Measurements from ENCODE around the gene DIDO1. TPM values are rescaled to one million over a fixed set of nuclear protein-coding genes. Genes with fewer than 3 reads are reported as not detected.
"Not testable (repeated sequence)": the region's sequence is repeated elsewhere in the genome, so short reads cannot be mapped to it uniquely, and the experiment has no call there.

The DIDO1 gene
- total RNA-seq, 4 donors from 2014 or later, result 54.2 to 105 (median 70.7) TPM

DNA sequence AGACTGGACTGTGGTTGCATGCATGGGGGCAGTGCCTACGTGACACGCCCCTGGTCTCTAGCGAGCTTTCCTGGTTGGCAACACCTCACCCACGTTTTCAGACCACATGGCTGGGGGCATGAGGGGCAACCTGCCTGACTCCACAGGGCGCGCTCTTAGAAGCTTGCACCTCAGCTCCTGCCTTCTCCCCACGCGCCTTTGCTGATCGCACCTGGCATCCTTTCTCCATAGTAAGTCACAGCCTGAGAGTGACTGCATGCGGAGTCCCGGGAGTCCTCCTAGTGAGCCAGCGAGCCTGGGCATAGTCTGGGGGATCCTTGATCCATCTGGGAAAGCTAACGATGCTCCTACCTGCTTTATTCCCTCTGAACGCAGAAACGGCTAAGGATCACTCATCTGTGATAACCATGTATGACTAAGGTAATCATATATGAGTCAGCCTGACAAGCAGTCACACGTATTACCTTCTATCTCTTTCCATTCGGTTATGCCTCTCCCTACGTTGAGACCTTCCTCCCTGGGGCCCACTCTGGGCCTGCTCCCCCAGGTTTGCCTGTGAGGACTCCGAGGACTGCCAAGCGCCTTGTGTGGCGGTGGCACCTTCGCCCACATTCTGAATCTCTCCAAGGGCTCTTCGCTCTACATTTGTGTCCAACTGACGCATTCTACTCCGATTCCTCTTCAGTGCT lies 69.2 kb downstream of the DIDO1 start:
- WGBS, 2 donors, result 63% methylated on average over 25 of the region's 25 CpGs
- H3K4me3 ChIP-seq (ENCODE audit: low read depth, poor library complexity, severe bottlenecking), result no peak overlapping the region
- intact Hi-C loops (cut with DNase I; ENCODE audit: low total_unique reads), result no loop called here
- TF ChIP-seq, protein P1, sequence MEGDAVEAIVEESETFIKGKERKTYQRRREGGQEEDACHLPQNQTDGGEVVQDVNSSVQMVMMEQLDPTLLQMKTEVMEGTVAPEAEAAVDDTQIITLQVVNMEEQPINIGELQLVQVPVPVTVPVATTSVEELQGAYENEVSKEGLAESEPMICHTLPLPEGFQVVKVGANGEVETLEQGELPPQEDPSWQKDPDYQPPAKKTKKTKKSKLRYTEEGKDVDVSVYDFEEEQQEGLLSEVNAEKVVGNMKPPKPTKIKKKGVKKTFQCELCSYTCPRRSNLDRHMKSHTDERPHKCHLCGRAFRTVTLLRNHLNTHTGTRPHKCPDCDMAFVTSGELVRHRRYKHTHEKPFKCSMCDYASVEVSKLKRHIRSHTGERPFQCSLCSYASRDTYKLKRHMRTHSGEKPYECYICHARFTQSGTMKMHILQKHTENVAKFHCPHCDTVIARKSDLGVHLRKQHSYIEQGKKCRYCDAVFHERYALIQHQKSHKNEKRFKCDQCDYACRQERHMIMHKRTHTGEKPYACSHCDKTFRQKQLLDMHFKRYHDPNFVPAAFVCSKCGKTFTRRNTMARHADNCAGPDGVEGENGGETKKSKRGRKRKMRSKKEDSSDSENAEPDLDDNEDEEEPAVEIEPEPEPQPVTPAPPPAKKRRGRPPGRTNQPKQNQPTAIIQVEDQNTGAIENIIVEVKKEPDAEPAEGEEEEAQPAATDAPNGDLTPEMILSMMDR (IDR thresholded peaks at IDR 0.05), result no peak
- TF ChIP-seq POLR2A (IDR thresholded peaks at IDR 0.05), result no peak
- DNase-seq (ENCODE audit: low spot score in 2 of 2), result no peak

DNA sequence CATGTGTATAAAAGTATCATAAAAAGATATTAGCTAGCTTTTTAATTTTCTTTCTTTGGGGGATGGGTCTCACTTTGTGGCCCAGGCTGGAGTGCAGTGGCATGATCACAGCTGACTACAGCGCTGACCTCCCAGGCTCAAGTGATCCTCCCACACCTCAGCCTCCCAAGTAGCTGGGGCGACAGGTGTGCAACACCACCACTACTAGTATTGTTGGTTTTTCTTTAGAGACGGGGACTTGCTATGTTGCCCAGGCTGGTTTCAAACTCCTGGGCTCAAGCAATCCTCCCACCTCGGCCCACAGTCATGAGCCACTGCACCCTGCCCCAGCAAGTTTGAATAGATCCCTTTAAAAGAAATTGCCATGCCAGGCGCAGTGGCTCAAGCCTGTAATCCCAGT lies 71.2 kb downstream of the DIDO1 start:
- TF ChIP-seq, protein P1 (IDR thresholded peaks at IDR 0.05), result no peak
- no peak for TF ChIP-seq POLR2A (IDR thresholded peaks at IDR 0.05)
- 97 to 99% methylated on average over 5 of the region's 5 CpGs for WGBS, 2 donors
- H3K4me3 ChIP-seq (ENCODE audit: low read depth, poor library complexity, severe bottlenecking), result no peak overlapping the region
- intact Hi-C loops (cut with DNase I; ENCODE audit: low total_unique reads), result no loop called here
- DNase-seq (ENCODE audit: low spot score in 2 of 2), result no peak

DNA sequence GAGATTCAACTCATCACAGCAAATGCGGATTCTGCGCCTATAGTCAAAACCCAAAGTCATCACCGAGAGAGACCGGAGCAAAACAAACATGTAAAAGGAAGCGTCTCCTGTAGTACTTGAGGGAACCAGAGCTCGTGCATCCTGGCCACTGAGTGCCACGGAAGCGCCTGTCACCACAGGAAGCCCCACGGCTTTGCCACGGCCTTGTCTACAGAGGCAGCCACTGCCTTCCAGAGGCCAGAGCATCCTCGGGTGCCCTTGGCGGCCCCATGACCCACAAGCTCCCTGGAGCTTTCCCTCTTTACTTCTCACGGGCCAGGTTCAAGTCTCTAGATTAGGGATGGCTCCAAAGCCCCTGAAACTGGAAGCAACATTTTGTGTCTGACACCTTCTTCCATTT lies 72.2 kb downstream of the DIDO1 start:
- WGBS, 2 donors, result 92 to 96% methylated on average over 12 to 13 of the region's 13 CpGs
- intact Hi-C loops (cut with DNase I; ENCODE audit: low total_unique reads), result no loop called here
- TF ChIP-seq, protein P1 (IDR thresholded peaks at IDR 0.05), result no peak
- no peak for TF ChIP-seq POLR2A (IDR thresholded peaks at IDR 0.05)
- no peak overlapping the region for H3K4me3 ChIP-seq (ENCODE audit: low read depth, poor library complexity, severe bottlenecking)
- no peak for DNase-seq (ENCODE audit: low spot score in 2 of 2)

DNA sequence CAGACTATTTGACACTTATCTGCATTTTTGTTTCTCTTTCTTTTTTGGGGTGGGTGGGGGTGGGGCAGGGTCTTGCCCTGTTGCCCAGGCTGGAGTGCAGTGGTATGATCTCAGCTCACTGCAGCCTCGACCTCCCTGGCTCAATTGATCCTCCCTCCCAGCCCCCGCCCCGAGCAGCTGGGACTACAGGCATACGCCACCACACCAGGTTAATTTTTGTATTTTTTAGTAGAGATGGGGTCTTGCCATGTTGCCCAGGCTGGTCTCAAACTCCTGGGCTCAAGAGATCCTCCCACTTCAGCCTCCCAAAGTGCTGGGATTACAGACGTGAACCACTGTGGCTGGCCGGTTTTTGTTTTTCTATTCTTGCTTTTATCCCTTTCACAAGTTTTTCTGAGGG lies 73.0 kb downstream of the DIDO1 start:
- 86 to 96% methylated on average over 6 of the region's 6 CpGs for WGBS, 2 donors
- intact Hi-C loops (cut with DNase I; ENCODE audit: low total_unique reads); H3K4me3 ChIP-seq (ENCODE audit: low read depth, poor library complexity, severe bottlenecking); DNase-seq (ENCODE audit: low spot score in 2 of 2): not testable (repeated sequence)

DNA sequence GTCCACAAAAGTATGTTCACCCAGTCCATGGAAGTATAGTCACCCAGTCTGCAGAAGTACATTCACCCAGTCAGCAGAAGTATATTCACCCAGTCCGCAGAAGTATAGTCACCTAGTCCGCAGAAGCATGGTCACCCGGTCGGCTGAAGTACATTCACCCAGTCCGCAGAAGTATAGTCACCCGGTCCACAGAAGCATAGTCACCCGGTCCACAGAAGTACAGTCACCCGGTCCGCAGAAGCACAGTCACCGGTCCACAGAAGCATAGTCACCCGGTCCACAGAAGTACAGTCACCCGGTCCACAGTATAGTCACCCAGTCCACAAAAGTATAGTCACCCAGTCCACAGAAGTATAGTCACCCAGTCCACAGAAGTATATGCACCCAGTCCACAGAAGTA lies 73.5 kb downstream of the DIDO1 start:
- DNase-seq (ENCODE audit: low spot score in 2 of 2), result no peak
- TF ChIP-seq, protein P1 (IDR thresholded peaks at IDR 0.05), result no peak
- TF ChIP-seq POLR2A (IDR thresholded peaks at IDR 0.05), result no peak
- 89 to 93% methylated on average over 12 of the region's 12 CpGs for WGBS, 2 donors
- intact Hi-C loops (cut with DNase I; ENCODE audit: low total_unique reads), result no loop called here
- H3K4me3 ChIP-seq (ENCODE audit: low read depth, poor library complexity, severe bottlenecking), result no peak overlapping the region

DNA sequence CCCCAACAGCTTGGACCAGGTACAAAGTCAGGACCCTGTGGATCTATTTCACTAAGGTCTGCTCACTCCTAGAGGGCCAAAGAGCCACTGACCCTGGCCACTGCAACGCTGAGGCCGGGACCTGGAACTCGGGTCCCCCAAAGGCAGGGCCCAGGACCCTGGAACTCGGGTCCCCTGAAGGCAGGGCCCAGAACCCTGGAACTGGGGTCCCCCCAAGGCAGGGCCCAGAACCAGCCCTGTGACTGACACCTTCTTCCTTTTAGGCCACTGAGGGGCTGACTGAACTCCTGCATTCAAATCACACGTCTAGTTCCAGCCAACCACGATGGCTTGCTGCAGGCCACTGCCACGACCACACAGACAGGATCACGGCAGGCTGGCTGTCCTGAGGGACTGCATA lies 74.1 kb downstream of the DIDO1 start:
- intact Hi-C loops (cut with DNase I; ENCODE audit: low total_unique reads), result no loop called here
- TF ChIP-seq POLR2A (IDR thresholded peaks at IDR 0.05), result no peak
- TF ChIP-seq, protein P1 (IDR thresholded peaks at IDR 0.05), result no peak
- DNase-seq (ENCODE audit: low spot score in 2 of 2), result no peak
- 87 to 90% methylated on average over 7 to 8 of the region's 8 CpGs for WGBS, 2 donors
- no peak overlapping the region for H3K4me3 ChIP-seq (ENCODE audit: low read depth, poor library complexity, severe bottlenecking)

Data from lower leg skin (tissue), 4 donors.